ENCODE measurements around the gene DLGAP1. TPM values are rescaled to one million over a fixed set of nuclear protein-coding genes. Genes with fewer than 3 reads are reported as not detected.

The DLGAP1 gene
- total and polyA plus RNA-seq, 2 of the 8 experiments (the other 6 are each of a cell fraction or from before 2014, with no cell fraction given) = 11.8 to 16.9 TPM

- no peak overlapping the region for H3K18ac ChIP-seq (ENCODE audit: extremely low read depth, low read length)
- ChIA-PET POLR2A (ENCODE audit: partially characterized antibody) (no interaction called here), CTCF (ENCODE audit: partially characterized antibody) (interaction anchor here (1.2 to 6.5 kb wide), 2 partner anchors 10 to 49 kb away, joined by 3 to 34 read pairs; no protein-coding TSS in a partner anchor)
- no peak overlapping the region for H2AFZ ChIP-seq (ENCODE audit: low read length)
- H3K4me1 ChIP-seq (replicated peaks in 1 of 4; ENCODE audit: control insufficient read depth in 3 of 4, insufficient read depth in 4 of 4, low read length in 3 of 4) = peaks cover 0 to 6% (median 1%) of the 10 kb centered on the region in 4 experiments; a peak in 4 of 7 replicates
- no peaks in the 10 kb centered on the region for H3K9me3 ChIP-seq (ENCODE audit: insufficient read depth in 2 of 2, low read depth in 1 of 2, low read length in 1 of 2)
- H3K27me3 ChIP-seq (replicated peaks in 1 of 4; ENCODE audit: control insufficient read depth in 3 of 4, extremely low read depth in 1 of 4, insufficient read depth in 3 of 4, low read length in 3 of 4) = peaks cover 0 to 1% (median 0%) of the 10 kb centered on the region in 4 experiments; a peak in 1 of 7 replicates
- H2BK20ac ChIP-seq (ENCODE audit: low read length) = no peak overlapping the region
- H4K20me1 ChIP-seq (replicated peaks in 1 of 2; ENCODE audit: control insufficient read depth in 1 of 2, insufficient read depth in 2 of 2, low read length in 2 of 2) = no peaks in the 10 kb centered on the region
- no peak overlapping the region for H2BK15ac ChIP-seq (ENCODE audit: low read length)
- no peak overlapping the region for H2BK120ac ChIP-seq (replicated peaks; ENCODE audit: low read depth, low read length)
- FAIRE-seq = peak; percentile 45
- no peak overlapping the region for H4K8ac ChIP-seq (ENCODE audit: extremely low read depth, insufficient read depth, low read length)
- no peaks in the 10 kb centered on the region for H3K79me2 ChIP-seq (ENCODE audit: control insufficient read depth in 1 of 2, insufficient read depth in 2 of 2, low read length in 2 of 2)
- no peak overlapping the region for H3K4me3 ChIP-seq (ENCODE audit: extremely low read depth in 1 of 4, insufficient read depth in 2 of 4, low read depth in 3 of 4, low read length in 4 of 4)
- no peak overlapping the region for H3K14ac ChIP-seq (ENCODE audit: insufficient read length)
- no peaks in the 10 kb centered on the region for H3K36me3 ChIP-seq (ENCODE audit: control insufficient read depth in 2 of 4, insufficient read depth in 4 of 4, low read length in 3 of 4)
- peak overlapping the region; percentile 5 to 22; a peak in 1 of 4 replicates for H3K4me2 ChIP-seq (ENCODE audit: insufficient read depth in 1 of 2, low read depth in 2 of 2, low read length in 2 of 2)
- no peak for DNase-seq (ENCODE audit: low read depth in 1 of 2, low spot score in 2 of 2)
- H3K4ac ChIP-seq (replicated peaks; ENCODE audit: insufficient read length, low read depth, low read length) = no peak overlapping the region
- no peak overlapping the region for H4K91ac ChIP-seq (replicated peaks; ENCODE audit: insufficient read length, low read length)
- 62% methylated on average over 4 of the region's 4 CpGs; no CpG with 5 or more reads in 1 of the 2 experiments for WGBS, 2 experiments (ENCODE audit: extremely low coverage in 1 of 2, insufficient coverage in 1 of 2, insufficient read length in 1 of 2, insufficient replicate concordance in 2 of 2, low coverage in 1 of 2, low lambda C conversion rate in 2 of 2, missing lambda C conversion rate in 1 of 2)
- H3K79me1 ChIP-seq (ENCODE audit: low read depth, low read length) = no peaks in the 10 kb centered on the region
- H3K56ac ChIP-seq (replicated peaks; ENCODE audit: insufficient read length, low read depth, low read length) = no peak overlapping the region
- H4K5ac ChIP-seq (ENCODE audit: insufficient read length, low read depth, low read length) = no peak overlapping the region
- no peaks in the 10 kb centered on the region for H3K23me2 ChIP-seq (ENCODE audit: low read depth, low read length)
- no peak for TF ChIP-seq EZH2 (IDR thresholded peaks at IDR 0.05; ENCODE audit: low read depth, low read length, severe bottlenecking)
- TF ChIP-seq CTBP2 (IDR thresholded peaks at IDR 0.05; ENCODE audit: borderline replicate concordance, insufficient read depth, insufficient read length, low read length) = no peak
- TF ChIP-seq E2F6 (IDR thresholded peaks at IDR 0.05) = no peak
- TF ChIP-seq RAD21 (IDR thresholded peaks at IDR 0.05 in 1 of 2, conservative IDR thresholded peaks at IDR 0.05 in 1 of 2; ENCODE audit: low read depth in 2 of 2, low read length in 2 of 2) = no peak
- no peak for TF ChIP-seq CBX5 (IDR thresholded peaks at IDR 0.05; ENCODE audit: low read depth, low read length)
- no peak overlapping the region for H2BK5ac ChIP-seq (ENCODE audit: low read depth, low read length)
- no peak overlapping the region for H2AK5ac ChIP-seq (ENCODE audit: low read depth, low read length)
- no peak overlapping the region for H3K27ac ChIP-seq (ENCODE audit: low read depth, low read length)
- H3K23ac ChIP-seq (ENCODE audit: insufficient read length) = no peak overlapping the region
- H3K9ac ChIP-seq (replicated peaks in 1 of 4; ENCODE audit: extremely low read depth in 1 of 4, low read depth in 3 of 4, low read length in 3 of 4) = no peak overlapping the region
- no peak overlapping the region for H2BK12ac ChIP-seq (ENCODE audit: low read depth, low read length)
Observed at GRCh38 chr18:3821524-3821923, 633.6 kb downstream of the DLGAP1 start.
